HG03469 (cell line): Measurements from ENCODE around the gene WNT3A.

Source experiments
- ATAC-seq: cut with Tn5 transposase; IDR thresholded peaks from one replicate; pipeline ENCODE4 v1.9.1; 2021; ENCODE audit warnings: mild to moderate bottlenecking, moderate library complexity, moderate number of reproducible peaks; ENCODE audit not compliant: unreplicated experiment

WNT3A gene

DNA sequence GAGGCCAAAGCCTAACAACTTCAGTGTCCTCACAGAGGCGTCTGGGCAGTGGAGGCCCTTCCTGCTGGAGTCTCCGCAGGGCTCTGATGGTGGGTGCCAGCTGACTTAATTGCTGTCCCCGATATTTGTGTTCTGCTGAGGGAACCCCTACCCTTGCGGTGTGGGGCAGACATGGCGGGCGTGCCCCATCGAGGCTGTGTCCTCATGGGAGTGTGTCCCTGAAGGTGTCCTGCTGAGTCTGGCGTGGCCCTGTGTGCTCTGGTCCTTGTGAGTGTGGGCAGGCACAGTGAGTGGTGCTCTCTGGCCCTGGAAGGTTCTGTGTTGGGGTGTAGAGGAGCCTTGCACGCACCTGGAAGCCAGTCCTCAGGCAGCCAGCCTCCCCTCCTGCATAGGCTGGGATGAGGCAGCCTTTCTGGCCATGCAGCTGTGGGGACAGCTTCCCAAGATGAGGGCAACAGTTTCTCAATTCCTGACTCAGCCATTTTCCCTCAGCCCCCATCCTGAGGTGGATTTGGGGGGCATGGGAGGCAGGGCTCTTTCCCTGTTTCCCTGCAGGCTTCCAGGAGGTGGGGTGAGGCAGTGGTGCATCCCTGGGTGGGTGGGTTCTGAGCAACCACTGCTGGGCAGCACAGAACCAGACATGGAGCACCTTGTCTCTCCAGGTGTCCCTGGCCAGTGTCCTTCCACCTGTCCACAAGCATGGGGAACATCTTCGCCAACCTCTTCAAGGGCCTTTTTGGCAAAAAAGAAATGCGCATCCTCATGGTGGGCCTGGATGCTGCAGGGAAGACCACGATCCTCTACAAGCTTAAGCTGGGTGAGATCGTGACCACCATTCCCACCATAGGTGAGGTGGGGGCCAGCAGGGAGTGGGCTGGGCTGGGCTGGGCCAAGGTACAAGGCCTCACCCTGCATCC is 89.9 kb downstream of the WNT3A start:
- ATAC-seq: no peak

DNA sequence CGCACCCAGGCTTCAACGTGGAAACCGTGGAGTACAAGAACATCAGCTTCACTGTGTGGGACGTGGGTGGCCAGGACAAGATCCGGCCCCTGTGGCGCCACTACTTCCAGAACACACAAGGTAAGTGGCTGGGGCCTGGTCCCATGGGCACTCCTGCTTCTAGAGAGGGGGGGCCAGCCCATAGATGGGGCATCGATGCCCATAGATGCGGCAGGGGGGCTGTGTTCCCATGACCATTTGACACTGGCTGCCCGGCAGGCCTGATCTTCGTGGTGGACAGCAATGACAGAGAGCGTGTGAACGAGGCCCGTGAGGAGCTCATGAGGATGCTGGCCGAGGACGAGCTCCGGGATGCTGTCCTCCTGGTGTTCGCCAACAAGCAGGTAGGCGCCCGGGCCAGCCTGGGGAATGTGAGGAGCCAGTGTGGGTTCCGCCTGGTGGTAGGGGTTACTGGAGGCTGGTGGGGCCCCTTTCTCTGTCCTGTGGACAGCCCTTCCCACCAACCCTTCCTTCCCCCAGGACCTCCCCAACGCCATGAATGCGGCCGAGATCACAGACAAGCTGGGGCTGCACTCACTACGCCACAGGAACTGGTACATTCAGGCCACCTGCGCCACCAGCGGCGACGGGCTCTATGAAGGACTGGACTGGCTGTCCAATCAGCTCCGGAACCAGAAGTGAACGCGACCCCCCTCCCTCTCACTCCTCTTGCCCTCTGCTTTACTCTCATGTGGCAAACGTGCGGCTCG is 90.7 kb downstream of the WNT3A start:
- no peak for ATAC-seq

DNA sequence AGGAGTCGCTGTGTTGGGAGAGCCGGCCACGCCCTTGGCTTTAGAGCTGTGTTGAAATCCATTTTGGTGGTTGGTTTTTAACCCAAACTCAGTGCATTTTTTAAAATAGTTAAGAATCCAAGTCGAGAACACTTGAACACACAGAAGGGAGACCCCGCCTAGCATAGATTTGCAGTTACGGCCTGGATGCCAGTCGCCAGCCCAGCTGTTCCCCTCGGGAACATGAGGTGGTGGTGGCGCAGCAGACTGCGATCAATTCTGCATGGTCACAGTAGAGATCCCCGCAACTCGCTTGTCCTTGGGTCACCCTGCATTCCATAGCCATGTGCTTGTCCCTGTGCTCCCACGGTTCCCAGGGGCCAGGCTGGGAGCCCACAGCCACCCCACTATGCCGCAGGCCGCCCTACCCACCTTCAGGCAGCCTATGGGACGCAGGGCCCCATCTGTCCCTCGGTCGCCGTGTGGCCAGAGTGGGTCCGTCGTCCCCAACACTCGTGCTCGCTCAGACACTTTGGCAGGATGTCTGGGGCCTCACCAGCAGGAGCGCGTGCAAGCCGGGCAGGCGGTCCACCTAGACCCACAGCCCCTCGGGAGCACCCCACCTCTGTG is 91.6 kb downstream of the WNT3A start:
- ATAC-seq: no peak

DNA sequence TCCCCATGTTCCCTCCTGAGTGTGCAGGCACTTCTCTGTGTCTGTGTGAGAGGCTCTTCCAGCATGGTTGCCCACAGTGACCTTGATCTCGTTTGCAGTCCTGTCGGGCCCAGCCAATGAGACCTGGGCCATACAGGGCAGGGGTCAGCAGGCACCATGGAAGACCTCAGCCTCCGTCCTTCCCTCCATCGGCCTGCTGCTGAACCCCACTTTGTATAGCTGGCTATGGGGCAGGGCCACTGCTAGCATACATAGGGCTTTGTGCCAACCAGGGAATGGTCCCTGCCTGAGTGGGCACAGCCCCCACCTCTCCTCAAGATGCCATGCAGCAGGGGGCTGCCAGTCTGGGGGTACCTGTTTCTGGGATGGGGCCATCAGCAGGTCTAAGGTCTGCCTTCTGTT is 92.5 kb downstream of the WNT3A start:
- no peak for ATAC-seq

DNA sequence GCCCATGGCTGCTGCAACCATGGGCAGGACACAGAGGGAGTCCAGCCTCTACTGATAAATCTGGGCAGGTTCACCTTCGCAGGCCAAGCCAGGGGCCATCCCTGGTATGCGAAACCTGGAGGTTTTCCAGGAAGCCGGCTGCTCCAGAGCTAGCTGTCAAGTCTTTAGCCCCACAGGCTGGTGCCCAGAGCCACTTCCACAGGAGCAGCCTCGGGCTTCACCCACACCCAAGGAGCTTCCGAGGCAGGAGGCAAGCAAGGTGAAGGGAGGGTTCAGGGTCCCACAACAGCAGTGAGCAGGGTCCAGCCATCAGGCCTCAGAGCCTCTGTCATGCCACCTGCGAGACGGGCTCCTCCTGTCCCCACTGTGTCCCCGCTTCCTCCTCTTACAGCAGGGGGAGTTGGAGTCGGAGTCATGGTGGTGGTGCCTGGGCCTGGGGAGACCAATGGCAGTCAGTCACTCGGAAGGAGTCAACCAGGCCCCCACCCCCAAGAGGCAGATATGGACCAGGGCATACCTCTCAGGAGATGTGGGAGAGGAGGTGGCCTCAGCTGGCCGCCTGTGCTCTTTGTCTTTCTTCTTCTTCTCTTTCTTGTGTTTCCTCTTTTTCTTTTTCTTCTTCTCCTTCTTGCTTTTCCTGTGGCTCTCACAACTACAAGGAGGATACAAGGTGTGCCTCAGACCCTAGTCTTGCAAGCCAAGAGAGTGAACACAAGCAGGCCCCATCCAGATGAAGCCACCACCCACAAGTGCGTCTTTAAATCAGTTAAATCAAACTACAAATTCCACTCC is 94.2 kb downstream of the WNT3A start:
- no peak for ATAC-seq

DNA sequence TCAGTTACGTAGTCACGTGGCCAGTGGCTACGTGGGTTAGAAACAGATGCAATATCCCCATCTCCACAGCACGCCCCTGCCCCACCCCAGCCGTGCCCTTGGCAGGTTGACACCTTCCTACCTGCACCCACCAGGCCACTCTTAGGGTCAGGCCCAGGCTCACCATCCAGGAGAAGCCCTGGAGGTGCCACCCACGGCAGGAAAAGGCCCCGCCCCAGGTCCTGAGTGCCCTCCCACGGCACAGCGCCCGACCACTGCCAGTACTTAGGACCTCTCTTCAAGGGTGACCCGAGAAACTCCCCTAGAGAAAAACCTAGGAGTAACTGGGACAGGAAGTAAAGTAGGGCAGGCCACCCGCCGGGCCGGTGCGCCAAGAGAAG is 94.8 kb downstream of the WNT3A start:
- ATAC-seq: no peak

DNA sequence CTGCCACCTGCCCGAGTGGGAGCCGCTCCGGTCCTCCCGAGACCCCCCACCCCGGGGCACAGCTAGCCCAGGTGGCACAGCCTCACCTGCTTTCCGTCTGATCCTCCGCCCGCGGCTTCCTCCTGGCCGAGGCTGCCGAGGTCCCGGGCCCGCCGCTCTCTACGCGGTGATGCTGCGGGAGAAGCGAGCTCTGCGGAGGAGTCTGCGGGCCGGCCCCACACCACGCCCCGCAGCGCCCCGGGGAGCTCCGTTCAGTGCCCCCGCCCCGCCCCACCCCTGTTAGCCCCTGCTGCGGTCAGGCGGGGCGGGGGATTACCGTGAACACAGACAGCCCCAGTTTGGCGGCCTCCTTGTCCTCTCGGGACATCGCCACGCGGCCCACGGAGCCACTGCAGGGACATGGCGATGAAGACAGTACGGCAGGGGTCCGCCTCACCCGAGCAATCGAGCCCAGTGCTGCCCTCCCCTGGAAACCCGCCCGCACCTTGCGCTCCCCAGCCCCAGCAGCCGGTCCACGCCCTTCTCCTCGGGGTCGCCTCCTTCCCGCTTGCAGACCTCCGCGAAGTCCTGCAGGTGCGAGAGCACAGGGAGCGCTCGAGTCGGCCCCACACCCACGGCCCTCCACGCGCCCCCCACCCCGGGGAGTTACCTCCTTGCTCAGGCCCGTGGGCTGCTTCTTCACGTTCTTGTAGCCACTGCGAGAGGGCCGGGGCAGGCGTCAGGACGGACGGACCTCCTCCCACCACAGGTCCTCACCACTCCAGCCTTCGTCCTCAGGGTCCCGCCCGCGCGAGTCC is 95.4 kb downstream of the WNT3A start:
- ATAC-seq: no peak

GRCh38 chr1:228102791-228103620 is 96.2 kb downstream of the WNT3A start, which contains the start of gene C1orf35:
TSS of gene C1orf35 (minus strand) at chr1:228103325. CDS start at chr1:228103227, 98 bp downstream.
- peak; percentile 57 for ATAC-seq

- ATAC-seq: no peak
Measured at GRCh38 chr1:228104526-228105269, 97.9 kb downstream of the WNT3A start.

GRCh38 chr1:228105270-228105995 is 98.6 kb downstream of the WNT3A start:
- no peak for ATAC-seq

GRCh38 chr1:228105996-228106799 is 99.4 kb downstream of the WNT3A start:
- no peak for ATAC-seq

DNA sequence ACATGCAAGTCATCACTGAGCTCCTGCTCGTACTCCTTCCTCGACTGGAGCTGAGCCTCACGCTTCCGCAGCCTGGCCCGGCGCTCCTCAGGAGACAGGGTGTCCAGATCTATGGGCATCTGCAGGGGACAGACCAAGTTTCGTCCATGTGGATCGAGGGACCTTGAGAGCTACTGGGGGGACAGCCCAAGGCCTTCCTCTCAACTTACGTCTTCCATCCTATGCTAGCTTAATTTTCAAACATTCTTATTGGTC is 99.9 kb downstream of the WNT3A start:
- ATAC-seq: no peak

GRCh38 chr1:228107636-228108035 is 100.8 kb downstream of the WNT3A start:
- ATAC-seq: no peak

- no peak for ATAC-seq
Measured at GRCh38 chr1:228108055-228108690, 101.4 kb downstream of the WNT3A start.

DNA sequence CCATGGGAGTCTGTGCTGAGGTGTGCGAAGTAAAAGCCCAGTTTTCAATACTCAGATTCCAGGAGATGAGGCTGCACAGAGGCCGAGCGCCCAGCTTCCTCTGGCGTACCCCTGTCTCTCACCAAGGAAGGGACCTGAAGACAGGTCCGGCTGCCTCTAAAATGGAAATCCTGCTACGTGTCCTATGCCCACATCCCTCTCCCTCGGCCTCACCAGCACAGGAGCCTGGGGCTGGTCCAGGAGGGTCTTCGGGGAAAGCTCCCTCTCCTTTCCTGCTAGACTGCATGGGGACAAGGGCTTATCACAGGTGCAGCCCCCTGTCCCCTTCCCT is 101.9 kb downstream of the WNT3A start:
- no peak for ATAC-seq

GRCh38 chr1:228109073-228109961 is 102.5 kb downstream of the WNT3A start, which contains the start of gene MRPL55:
TSS of gene MRPL55 (minus strand) at chr1:228109299. CDS start at chr1:228108260, 1,039 bp downstream.
- ATAC-seq: peak; percentile 79
